HG02852 (cell line): ENCODE measurements around the gene KRT5.

Experiments used
- ATAC-seq: cut with Tn5 transposase; IDR thresholded peaks from one replicate; pipeline ENCODE4 v1.9.1; 2021; ENCODE audit warnings: mild to moderate bottlenecking, moderate library complexity; ENCODE audit not compliant: unreplicated experiment

KRT5 gene

DNA sequence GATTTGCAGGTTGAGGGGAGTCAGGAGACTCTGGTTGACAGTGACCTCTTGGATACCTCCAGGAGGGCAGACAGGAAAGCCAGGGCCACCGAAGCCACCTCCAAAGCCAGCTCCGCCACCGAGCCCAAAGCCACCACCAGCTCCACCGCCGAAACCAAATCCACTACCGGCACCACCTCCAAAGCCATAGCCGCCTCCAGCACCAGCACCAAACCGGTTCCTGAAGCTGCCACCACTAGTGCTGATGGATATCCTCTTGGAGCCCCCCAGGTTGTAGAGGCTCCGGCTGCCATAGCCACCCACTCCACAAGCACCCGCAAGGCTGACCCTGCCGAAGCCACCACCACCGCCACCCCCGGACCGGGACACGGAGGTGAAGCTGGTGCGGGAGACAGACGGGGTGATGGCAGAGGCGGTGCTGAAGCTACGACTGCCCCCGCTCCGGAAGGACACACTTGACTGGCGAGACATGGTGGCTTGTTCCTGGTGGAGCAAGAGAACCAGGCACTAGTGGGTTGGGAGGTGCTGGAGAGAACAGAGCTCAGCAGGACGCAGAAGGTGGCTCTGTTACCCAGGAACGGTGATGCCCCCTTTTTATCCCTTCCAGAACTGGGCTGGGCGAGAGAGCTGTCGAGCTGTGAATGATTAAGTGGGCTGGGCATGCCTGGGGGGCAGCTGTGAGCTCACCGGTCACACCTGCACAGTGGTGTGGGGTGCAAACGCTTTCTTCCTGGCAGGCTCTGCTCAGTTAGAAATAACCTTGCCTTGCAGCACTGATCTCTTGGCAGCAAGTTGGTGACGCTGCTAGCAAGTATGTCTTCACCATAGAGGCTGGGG lies at the start of gene KRT5:
KRT5 (minus strand) TSS at position 569 of the 837 bp plus-strand sequence; CDS start at position 471, 98 bp downstream.
- ATAC-seq: no peak

DNA sequence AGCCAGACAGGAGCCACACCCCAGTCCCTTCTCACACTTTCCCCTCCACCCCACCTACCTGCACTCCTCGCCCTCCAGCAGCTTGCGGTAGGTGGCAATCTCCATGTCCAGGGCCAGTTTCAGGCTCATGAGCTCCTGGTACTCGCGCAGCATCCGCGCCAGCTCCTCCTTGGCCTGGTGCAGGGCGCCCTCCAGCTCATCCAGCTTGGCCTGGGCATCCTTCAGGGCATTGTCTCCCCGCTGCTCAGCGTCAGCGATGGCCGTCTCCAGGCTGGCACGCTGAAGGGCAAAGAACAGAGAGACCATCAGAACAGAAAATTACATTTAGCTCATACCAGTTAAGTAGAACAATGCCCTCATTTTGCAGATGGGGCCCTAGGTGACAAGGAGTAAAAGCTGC lies 47.9 kb upstream of the KRT5 start:
- ATAC-seq: no peak

DNA sequence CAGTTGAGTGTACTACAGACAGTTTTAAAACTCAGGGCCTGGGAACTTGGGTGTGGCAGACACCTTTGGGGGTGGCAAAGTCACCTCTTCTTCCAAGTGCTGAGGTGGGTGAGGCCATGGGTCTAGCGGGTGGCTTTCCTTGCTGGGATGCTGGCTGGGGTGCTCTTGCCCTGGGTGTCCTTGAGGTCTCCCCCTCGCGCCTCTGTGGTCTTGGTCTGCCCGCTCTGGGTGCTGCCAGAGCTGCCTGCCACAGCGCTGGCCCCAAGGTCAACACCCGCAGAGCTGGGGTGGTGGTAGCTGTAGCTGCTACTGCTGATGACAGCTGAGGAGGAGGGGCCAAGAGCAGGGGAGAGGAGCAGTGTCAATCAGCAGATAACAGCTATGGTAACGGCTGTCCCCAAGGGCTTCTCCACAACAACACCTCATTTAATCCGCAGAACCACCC lies 46.7 kb upstream of the KRT5 start:
- no peak for ATAC-seq

DNA sequence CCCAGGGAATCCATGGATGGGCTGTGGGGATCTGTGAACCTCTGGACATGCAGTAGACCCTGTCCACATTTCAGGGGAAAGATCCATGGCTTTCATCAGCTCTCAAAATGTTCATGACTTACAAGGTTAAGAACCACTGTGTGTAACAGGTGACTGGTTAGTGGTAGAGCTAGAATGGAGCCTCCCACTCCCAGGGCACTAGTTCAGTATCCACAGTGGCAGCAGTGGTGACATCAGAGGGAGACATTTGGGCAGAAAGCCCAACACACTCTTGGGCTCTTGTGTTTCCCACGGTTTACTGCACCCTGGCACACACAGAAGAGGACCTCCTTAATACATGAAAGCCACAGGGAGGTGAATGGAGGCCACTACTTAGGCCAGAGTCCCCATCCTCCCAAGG lies 44.4 kb upstream of the KRT5 start:
- no peak for ATAC-seq

DNA sequence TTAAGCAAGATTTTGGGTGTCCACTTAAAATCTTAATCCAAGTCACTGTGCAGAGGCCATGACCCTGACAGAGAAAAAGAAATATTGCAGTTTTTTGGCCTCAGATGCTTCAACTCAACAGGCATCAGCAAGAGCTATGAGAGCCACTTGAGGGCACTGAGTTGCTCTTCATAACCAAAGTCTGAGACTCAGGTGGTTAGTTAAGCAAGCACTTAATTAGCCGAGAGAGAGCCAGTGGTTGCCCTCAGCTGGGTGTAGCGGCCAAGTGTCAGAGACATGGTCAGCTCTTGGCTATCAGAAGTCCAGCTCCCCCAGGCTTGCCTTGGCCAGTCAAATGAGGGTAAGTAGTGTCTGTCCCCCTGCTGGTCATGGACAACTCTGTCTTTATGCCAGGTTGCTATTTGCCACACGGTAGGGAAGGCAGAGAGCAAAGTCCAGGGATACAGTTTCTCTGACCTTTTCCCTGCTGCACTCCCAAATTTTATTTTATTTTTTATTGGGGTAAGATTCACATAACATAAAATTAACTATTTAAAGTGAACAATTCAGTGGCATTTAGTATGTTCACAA lies 41.8 kb upstream of the KRT5 start:
- no peak for ATAC-seq

DNA sequence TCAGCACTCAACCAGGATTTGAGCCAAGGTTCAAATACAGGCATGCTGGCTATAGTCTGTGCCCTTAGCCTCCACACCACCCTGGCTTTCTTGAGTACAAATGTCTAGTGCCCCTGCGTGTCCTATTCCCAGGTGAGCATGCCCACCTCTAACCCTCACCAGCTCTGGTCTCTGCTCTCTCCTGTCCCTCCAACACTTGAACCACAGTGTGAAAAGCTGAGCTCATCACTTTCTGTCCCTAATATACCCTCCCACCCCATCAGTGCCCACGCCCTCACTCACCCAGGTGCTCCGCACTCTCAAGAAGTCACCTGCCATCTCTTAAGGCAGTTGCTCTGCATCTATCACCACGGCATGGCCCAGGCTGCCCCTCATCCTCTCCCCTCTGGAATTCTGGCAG lies 39.8 kb upstream of the KRT5 start:
- no peak for ATAC-seq

DNA sequence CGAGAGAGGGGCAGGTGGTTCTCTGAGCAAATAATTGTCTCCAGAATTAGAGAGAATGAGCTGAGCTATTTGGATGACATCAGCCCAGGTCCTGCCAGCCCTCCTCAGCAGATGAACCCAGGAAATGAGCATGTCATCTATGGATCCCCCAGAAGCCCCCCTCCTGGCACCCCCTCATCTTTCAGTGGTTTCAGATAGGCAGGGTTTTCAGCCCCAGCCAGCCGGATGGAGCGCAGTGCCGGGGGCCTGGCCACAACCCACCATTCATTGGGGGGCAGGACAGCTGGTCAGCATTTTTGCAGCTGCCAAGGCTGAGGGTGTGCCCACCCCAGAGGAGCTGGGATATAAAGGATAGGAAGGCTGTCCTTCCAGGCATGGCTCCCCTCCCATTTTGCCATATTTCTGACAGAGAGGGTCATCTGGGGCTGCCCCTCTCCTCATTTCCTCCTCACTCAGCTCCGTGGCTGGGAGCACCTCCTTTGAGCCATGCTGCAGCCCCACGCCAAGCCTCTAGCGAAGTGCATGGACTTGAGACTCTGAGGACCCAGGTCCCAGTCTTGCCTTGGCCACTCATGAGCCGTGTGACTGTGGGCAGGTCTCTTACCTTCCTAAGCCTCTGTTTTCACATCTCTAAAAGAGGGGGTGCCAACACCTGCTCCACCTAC lies 38.7 kb upstream of the KRT5 start:
- ATAC-seq: no peak

DNA sequence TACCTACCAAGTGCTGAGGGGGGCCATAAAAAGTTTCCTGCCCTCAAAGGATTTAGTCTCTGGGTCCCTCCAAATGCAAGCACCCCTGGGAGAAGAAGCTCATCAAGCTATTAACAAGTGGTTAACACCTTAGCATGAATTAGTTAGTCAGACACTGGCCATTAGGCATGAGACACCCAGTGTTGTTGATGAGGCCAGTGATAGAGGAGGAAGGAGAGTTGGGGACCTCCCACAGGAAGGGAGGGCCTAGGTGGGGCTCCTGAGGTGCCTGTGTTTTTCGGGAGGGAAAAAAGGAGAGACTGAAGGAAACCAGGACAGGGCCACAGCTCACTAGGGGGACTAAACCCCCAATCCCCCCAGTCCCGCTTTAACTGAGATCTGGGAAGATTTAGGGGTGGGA lies 37.3 kb upstream of the KRT5 start:
- ATAC-seq: no peak

DNA sequence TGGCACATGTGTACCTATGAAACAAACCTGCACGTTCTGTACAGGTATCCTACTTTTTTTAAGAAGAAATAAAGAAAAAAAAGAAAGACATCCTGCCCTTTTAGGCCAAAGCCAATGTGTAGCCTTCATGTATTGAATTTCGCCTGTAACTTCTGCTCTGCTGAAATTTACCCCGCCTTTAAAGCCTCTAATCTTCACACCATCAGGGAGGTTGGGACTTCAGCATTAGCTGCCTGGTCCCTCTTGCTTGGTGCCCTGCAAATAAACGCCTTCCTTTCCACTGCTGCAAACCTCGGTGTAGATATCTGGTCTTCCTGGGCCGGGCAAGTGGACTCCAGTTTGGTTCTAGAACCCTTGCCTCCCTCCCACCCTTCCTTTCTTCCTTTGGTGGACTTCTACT lies 35.4 kb upstream of the KRT5 start:
- no peak for ATAC-seq

DNA sequence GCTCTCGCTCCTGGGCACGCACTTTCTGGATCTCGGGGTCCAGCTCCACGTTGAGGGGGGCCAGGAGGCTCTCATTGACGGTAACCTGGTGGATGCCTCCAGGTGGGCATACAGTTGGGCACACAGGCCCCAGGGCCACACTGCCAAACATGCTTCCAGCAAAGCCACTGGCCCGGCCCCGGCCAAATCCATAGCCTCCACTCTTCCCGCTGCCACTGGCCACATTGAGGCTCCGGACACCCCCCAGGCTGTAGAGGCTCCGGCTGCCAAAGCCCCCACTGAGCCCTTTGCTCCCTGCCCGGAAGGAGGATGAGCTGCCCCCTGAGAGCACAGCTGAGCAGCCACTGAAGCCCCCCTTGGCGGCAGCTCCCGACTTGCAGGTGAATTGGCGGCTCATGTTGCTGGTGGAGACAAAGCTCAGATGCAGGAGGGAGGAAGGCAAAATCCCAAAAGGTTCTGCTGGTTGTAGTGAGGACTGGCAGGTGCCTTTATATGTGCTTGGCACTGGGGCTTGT lies 32.5 kb upstream of the KRT5 start, which contains the start of gene KRT71:
KRT71 (minus strand) TSS at position 465 of the 515 bp plus-strand sequence; CDS start at position 397, 68 bp downstream.
- no peak for ATAC-seq

DNA sequence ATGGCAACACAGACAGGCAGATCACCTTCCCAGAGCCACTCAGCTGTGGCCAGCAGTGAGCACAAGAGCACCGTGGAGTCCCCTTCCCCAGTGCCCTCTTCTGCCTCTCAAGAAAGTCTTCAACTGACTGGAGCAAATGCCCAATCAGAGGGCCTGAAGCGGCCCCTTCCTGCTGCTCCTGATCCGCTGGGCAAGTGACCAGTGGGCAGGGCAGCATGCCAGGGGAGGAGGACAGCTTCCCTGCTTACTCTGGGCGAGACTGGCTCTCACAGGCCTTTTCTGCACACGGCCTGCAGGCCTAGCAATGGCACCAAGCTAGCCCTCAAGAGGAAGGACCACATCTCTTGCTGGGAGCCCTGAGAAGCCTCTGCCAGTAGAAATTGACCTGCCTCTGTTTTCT lies 31.9 kb upstream of the KRT5 start:
- no peak for ATAC-seq

DNA sequence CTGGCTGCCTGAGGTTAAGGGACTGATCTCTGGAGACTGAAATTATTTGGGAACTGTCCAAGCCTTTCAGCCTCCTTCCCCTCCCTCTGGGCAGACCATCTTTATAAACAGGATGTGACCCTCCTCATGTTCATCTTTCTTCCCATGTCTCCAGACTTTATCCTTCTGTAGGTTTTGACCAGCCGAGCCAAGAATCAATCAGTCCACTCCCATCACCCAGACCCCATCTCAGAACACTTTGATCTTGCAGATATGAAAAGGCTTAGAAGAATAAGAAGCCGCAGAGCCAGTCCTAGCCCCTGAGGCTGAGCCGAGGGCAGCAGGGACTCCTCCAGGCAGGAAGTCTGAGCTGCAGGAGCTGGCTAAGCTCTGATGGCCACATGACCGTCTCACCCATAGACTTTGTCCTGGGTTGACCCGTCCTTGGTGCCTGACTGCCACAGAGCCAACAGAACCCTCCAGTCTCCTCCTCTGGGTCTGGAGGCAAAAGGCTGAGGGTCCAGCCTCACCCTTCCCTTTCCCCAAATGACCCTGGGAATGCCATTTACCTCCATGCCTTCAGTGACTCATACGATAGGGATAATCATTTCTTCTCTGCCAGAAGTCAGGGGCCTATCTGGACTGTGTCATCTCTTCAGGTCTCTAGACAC lies 31.1 kb upstream of the KRT5 start:
- ATAC-seq: no peak

DNA sequence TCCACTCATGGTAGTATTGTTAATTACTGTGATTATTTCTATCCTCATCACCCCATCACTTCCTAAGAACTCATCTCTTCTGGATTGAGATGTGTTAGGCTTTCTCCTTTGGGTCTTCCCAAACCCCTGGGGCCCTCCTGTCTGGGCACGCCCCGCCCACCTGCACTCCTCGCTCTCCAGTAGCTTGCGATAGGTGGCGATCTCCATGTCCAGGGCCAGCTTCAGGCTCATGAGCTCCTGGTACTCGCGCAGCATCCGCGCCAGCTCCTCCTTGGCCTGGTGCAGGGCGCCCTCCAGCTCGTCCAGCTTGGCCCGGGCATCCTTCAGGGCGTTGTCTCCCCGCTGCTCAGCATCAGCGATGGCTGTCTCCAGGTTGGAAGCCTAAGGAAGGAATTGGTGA lies 25.9 kb upstream of the KRT5 start:
- no peak for ATAC-seq

DNA sequence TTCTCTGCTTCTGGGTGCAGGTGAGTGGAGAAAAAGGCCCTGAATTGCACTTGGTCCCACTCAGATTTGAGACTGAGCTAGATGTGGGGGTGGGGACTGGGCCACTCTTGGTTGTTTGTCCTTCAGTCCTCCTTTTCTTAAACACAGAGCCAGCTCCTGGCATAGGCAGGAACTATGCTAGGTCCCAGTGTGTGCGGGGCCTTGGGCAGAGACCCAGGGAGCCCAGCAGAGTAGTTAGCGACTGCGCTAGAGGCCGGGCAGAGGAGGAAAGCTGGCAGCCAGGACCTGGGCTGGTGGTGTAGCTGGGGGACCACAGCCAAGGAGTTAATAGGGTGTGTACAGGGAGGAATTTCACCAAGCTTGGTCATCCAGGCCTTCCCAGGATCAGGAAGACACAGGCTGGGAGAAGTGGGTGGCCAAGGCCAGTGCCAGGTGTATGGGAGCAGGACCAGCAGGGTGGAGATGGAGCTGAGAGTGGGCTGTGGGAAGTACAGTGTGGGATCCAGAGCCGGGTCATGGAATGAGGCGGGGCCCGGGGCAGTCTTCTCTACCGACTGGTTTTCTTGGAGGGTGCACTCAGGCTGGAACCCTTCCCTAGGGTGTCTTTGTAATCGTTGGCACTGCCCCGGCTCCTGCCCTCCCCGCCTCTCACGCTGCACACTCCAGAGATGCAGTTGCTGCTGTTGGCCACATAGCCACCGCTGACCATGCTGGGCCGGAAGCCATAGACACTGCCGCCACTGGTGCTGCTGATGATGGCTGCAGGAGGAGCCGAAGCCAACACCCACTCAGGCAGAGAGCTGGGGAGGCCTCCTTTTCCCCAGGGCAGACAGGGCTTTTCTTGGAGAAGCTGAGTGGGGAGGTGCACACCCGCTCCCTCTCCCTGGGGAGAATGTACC lies 24.0 kb upstream of the KRT5 start:
- no peak for ATAC-seq

DNA sequence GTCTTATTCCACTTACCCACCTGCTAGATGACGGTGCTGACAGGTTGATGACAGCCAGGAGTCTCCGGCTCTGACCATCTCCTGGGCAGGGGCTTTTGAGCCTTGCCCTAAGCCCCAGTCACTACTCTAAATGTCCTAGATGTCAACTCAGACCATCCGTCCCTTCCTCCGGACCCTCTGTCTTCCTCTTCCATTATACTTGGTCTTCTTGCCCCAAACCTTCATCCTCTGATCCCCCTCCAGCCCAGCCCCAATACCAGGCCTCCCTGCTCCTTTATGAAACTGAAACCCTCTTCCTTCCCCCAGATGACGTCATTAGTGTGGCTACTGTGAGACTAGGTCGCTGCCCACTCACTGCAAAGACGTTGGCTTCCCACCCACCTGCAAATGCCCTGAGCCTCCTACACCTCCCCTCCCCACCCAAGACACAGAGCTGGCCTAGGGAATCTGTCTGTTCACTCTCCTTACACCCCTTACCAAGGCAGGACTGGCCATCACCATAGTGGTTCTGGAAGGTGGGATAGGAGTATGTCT lies 22.7 kb upstream of the KRT5 start:
- no peak for ATAC-seq

DNA sequence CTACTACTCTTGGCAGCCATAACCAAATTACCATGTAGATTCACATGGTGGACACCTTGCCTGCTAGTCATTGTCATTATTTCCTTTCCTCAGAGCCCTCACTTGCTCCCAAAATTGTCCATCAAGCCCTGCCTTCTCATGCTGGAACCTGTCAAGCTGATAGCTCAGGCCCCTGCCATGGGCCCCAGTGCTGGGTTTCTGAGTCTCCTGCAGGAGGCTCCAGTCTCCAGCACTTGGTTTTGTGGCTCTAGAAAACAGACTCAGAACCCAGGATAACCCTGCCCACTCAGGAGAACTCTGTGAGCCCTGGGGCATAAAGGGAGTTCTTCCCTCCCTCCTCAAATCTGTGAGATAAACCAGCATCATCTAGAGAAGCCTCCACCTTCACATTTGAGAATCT lies 22.0 kb upstream of the KRT5 start:
- no peak for ATAC-seq

DNA sequence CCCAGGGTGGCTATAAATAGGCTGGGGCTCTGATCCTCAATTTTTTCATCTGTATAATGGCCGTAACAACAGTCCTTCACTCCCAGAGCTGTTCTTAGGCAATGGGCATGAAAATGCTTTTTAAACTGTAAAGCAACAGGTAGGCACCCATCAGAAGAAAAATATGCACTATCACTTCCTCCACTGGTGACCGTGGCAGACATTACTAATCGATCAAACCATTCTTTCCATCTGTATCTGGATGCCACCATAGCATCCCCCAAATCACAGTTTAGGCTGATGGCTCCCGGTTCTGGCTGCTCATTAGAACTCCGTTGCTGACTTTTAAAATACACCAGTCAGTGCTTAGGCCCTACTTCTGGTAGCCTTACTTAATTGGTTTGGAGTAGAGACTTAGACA lies 21.5 kb upstream of the KRT5 start:
- no peak for ATAC-seq

DNA sequence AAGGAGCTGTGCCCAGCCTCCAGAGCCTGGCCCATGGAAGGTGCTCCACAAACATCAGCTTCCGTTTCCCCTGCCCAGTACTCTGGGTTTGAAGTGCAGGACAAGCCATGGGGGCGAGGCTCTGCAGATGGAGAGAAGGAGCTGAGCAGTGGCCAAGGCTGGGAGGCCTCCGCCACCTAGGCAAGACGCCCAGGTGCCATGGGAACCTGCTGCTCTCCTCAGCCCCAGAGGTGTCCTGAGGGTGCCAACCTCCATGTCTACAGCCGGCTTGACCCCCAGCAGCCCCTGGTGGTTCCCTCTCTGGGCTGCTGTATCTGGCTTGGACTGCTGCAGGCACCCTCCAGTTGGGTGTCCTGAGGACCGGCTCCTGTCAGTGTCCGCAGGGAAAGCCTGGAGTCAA lies 20.3 kb upstream of the KRT5 start:
- no peak for ATAC-seq

DNA sequence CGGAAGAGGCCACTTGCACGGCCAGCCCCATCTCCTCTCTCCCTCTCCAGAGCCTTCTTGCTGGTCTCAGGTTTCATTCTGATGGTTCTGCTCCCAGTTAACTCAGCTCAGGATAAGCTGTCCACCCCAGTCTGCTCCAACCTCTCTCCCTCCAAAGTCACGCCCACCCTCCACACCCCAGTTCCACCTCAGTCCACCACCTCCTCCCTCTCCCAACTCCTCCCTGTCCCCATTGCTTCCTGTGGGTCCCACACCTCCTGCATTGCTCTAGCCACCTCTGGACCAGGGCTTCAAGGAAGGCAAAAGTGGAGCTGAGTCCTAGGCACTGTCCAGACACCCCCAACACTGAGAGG lies 19.6 kb upstream of the KRT5 start:
- ATAC-seq: no peak
